Stimulated activated CD8-positive, alpha-beta memory T cell treated with anti-CD3 and anti-CD28 coated beads, Interleukin-12 subunit alpha, Interleukin-12 subunit beta, amount 100 ng/mL, for 4 hours (primary cell): ENCODE data around the gene TRIM58.

Experiments
- DNase-seq: peaks from one replicate; pipeline ENCODE4 v3.0.0-alpha.2; 2020; ENCODE audit warnings: low read depth

TRIM58 gene

DNA sequence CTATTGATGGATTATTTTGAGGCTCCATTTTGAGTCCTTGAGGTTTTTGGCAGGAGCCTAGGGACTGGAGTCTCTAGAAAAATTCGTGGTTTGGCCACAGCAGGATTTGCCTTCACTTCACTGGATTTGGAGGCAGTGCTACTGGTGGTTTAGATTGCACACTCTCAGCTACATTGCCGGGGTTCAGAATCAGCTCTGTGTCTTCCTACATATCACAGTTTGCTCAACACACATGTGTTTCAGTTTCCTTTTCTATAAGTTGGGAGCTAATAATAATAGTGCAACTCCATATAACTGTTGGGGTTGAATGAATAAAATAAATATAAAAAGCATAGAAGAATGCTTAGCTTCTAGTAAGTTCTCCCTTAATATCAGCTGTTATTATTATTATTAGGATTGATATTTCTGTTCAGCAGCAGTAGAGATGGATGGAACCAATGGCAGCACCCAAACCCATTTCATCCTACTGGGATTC, 38.2 kb downstream of the TRIM58 start, which contains the start of gene OR2W3:
TSS of gene OR2W3 (plus strand) at position 425 of the 475 bp plus-strand sequence. CDS start at position 425, 0 bp downstream.
- DNase-seq: no peak

- no peak for DNase-seq
Measured at GRCh38 chr1:247895976-247896375, 39.0 kb downstream of the TRIM58 start.

DNA sequence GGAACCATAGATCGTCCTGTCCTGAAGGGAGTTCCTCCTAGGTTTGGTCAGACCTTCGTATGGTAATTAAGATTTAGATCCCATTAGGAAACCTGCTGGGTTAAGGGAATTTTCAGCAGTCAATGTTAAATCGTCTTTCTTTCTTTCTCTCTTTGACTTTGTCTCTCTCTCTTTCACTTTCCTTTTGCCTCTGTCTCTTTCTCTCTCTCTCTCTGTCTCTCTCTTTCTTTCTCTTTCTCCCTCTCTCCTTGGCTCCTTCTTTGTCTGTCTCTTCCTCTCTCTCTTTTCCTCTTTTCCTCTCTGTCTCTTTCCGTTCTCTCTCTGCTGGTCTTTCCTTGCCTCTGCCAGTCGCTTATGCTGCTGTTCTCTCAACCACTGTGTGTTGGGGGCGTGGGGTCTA, 47.1 kb downstream of the TRIM58 start:
- DNase-seq: no peak

- DNase-seq: no peak
Measured at GRCh38 chr1:247905181-247905580, 48.2 kb downstream of the TRIM58 start.

DNA sequence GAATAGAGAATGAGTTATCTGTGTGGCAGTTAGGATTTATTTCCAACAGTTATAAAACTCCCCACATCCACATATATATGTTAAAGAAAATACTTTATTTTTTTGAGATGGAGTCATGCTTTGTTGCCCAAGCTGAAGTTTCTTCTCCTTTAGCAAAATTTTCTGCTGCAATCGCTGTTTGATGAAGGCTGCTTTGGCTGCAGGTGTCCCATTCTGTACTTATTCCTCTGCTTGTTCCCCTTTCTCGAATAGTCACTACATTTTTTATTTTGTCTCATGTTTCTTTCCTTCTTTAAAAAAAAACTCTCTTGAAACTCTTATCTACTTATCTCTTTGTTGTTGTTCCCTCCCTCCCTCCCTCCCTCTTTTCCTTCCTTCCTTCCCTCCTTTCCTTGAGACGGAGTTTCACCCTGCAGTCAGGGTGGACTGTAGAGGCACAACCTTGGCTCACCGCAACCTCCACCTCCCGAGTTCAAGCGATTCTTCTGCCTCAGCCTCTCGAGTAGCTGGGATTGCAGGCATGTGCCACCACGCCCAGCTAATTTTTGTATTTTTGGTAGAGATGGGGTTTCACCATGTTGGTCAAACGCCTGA, 49.0 kb downstream of the TRIM58 start:
- no peak for DNase-seq

DNA sequence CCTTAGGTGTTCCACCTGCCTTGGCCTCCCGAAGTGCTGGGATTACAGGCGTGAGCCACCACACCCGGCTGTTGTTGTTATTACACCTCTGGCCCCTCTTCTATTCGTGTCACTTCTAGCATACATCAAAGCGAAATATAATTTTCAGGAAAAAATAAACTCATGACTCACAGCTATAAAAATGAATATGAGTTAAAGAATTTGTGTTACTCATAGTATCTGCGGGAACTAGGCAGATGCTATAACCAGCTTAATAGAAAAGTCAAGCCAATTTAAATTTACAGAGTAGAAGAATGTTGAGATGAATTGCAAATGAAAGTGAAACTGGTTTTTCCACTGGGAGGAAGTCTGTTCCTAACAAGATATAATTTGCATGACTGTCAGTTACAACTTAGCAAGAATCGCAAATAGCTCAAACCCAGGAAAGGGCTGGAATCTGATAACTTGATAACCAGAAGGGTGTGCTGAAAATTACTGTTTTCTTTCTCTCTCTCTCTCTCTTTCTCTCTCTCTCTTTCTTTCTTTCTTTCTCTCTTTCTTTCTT, 49.6 kb downstream of the TRIM58 start:
- DNase-seq: no peak

- DNase-seq: no peak
Measured at GRCh38 chr1:247908766-247909165, 51.8 kb downstream of the TRIM58 start.

GRCh38 chr1:247913786-247914185, 56.8 kb downstream of the TRIM58 start:
- DNase-seq: no peak

DNA sequence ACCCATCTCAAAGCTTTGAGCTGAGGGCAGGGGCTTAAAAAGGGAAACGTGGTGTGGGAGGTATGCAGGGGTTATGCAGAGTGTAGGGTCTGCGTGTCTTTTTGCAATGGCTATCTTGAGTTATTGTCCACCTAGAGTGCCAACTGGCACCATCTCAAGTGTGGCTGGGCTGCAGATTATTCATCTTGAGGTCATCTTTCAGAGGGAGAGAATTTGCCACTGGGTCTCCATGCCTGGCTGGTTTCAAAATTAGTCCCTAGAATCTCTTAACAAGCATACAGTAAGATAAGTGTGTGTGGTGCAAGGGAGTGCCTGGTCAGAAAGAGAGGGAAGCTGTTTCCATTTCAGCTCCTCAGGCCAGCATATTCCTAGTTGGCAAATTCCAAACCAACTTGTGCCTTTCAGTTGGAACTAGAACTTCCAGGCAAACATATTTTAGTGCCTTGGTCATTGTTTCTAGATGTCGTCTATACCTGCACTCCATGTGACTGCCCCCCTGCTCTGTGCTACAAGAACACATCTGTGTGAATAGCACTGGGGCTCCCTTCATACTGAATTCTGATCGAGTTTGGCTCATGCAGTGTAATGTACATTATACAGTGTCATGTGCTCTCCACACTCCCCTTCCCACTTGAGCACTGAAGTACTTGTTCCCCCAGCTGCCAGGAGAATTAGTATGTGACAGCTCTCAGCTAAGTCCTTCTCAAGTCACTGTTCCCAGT, 58.1 kb downstream of the TRIM58 start:
- no peak for DNase-seq

GRCh38 chr1:247919952-247920351, 63.0 kb downstream of the TRIM58 start, which contains the start of gene OR2T8:
Gene OR2T8 (plus strand): TSS chr1:247920252. CDS start chr1:247921018, 766 bp downstream.
- no peak for DNase-seq

DNA sequence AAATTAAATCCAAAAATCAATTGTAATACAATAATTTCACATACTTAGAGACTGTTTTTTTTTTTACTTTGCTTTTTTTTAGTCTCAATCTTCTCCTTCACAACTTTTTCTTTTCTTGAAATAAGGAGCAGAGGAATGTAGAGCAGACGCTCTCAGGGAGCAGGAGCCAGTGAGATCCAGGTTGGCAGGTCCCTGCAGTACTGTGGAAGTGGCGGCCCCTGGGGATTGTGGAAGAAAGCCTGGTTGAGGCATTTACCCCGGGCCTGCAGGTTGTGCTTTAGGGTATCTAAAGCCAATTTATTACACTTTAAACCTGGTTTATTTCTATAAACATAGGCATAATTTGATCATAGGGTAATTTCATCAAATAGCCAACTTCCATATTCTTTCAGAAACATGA, 67.0 kb downstream of the TRIM58 start:
- no peak for DNase-seq

- DNase-seq: no peak
Measured at GRCh38 chr1:247924868-247925267, 67.9 kb downstream of the TRIM58 start, which contains the start of gene OR2AJ1. Gene OR2AJ1 (plus strand): TSS chr1:247924889. CDS start chr1:247933769, 8,880 bp downstream.
